K562 (cell line): ENCODE results near the gene MPV17L2. TPM values are rescaled to one million over a fixed set of nuclear protein-coding genes. Genes with fewer than 3 reads are reported as not detected.

Experiments
- ATAC-seq: fragments of 200-7000 bp; cut with Tn5 transposase; 3 replicates; pipeline ENCODE4 v1.9.1; 2020; ENCODE audit warnings: moderate library complexity
- BruUV-seq: library from RNA; stranded (reverse); fragments of 400-500 nt; replicated peaks from 2 replicates; lab custom pipeline; 2021; lab: Mats Ljungman, UMichigan
- CTCF ChIA-PET: fragments of 300-600 bp; formaldehyde crosslinking; extraction: SDS; loops from one replicate; lab custom pipeline; 2021; ENCODE audit warnings: low intra/inter-chr PET ratio; lab: Yijun Ruan, JAX
- POLR2A ChIA-PET: fragments of 300-600, 350-650 bp; sonication (Branson Sonifier 250); formaldehyde crosslinking; extraction: SDS; loops from one replicate; lab custom pipeline; 2021; ENCODE audit warnings: antibody characterized with exemption, inconsistent platforms; lab: Yijun Ruan, JAX
- DNase-seq, 4 experiments: peaks; one replicate each; pipeline versions ENCODE4 v3.0.0 to v3.0.0-alpha.2; 2011 to 2018; ENCODE audit warnings: low spot score in 3 of 4, mixed read lengths in 3 of 4; ENCODE audit errors: extremely low read depth in 1 of 4
- FAIRE-seq: peaks from 2 replicates; lab custom pipeline; 2011; peaks lifted over from hg19 to GRCh38; lab: Jason Lieb, UNC
- H2AFZ ChIP-seq: 2 replicates; pipeline ENCODE4 v1.6.0; 2011; ENCODE audit warnings: low read depth, low read length, control low read depth, inconsistent platforms
- H3K27ac ChIP-seq: fragments of 200-600 bp; 3 replicates; pipeline ENCODE4 v1.8.0; 2011; ENCODE audit warnings: low read depth, mild to moderate bottlenecking, control low read depth, inconsistent platforms, low read length, moderate library complexity, mixed read lengths; ENCODE audit errors: extremely low read depth
- H3K27me3 ChIP-seq, 2 experiments: fragments of 300-600 bp in 1 of 2; 2 replicates in 1 of 2; 3 replicates in 1 of 2; pipeline versions ENCODE4 v1.6.0 to v1.8.0; 2011; ENCODE audit warnings: inconsistent platforms in 2 of 2, low read length in 2 of 2, mild to moderate bottlenecking in 1 of 2, mixed read lengths in 1 of 2, moderate library complexity in 1 of 2; ENCODE audit not compliant: control insufficient read depth in 2 of 2, insufficient read depth in 2 of 2
- H3K36me3 ChIP-seq: fragments of 300-600 bp; 3 replicates; pipeline ENCODE4 v1.8.0; 2011; ENCODE audit warnings: mild to moderate bottlenecking, low read length, inconsistent platforms; ENCODE audit not compliant: control insufficient read depth, insufficient read depth
- H3K4me1 ChIP-seq, 2 experiments: fragments of 200-600 bp in 1 of 2; replicated peaks in 1 of 2; 2 replicates in 1 of 2; 3 replicates in 1 of 2; pipeline versions ENCODE4 v1.5.1 to v1.8.0; 2011; ENCODE audit warnings: inconsistent platforms in 2 of 2, low read length in 2 of 2, mild to moderate bottlenecking in 1 of 2, mixed read lengths in 1 of 2, moderate library complexity in 1 of 2; ENCODE audit not compliant: control insufficient read depth in 2 of 2, insufficient read depth in 2 of 2
- H3K4me2 ChIP-seq: 2 replicates; pipeline ENCODE4 v1.6.1; 2011; ENCODE audit warnings: low read length, control low read depth, inconsistent platforms, mixed read lengths; ENCODE audit not compliant: insufficient read depth
- H3K4me3 ChIP-seq: fragments of 200-600 bp; sonication (generic), shearing (Covaris generic); 2 replicates; pipeline ENCODE4 v1.5.1; 2016; ENCODE audit warnings: control low read depth, inconsistent platforms
- H3K79me2 ChIP-seq: fragments of 200-600 bp; 3 replicates; pipeline ENCODE4 v1.8.0; 2011; ENCODE audit warnings: low read length, inconsistent platforms; ENCODE audit not compliant: control insufficient read depth, insufficient read depth
- H3K9ac ChIP-seq, 2 experiments: 2 replicates each; pipeline versions ENCODE4 v1.6.0 to v1.6.1; 2011; ENCODE audit warnings: low read depth in 2 of 2, low read length in 2 of 2, control low read depth in 1 of 2, inconsistent platforms in 1 of 2, mild to moderate bottlenecking in 1 of 2, mixed read lengths in 1 of 2; ENCODE audit not compliant: insufficient read depth in 1 of 2
- H3K9me1 ChIP-seq: one replicate; pipeline ENCODE4 v1.6.0; 2011; ENCODE audit warnings: inconsistent platforms, mild to moderate bottlenecking, low read length, moderate library complexity; ENCODE audit not compliant: control insufficient read depth, insufficient read depth
- H3K9me3 ChIP-seq: replicated peaks from 2 replicates; pipeline ENCODE4 v1.5.1; 2011; ENCODE audit warnings: low read depth, low read length, inconsistent platforms; ENCODE audit not compliant: control insufficient read depth, insufficient read depth
- H4K20me1 ChIP-seq: replicated peaks from 2 replicates; pipeline ENCODE4 v1.6.1; 2011; ENCODE audit warnings: low read length, inconsistent platforms, mixed read lengths; ENCODE audit not compliant: control insufficient read depth, insufficient read depth
- BRF1 ChIP-seq: IDR thresholded peaks from 3 replicates; pipeline ENCODE4 v1.6.1; 2011; ENCODE audit warnings: borderline replicate concordance, mild to moderate bottlenecking; ENCODE audit not compliant: insufficient read length; ENCODE audit errors: extremely low read depth
- POLR2A ChIP-seq: fragments of 450-650 bp; conservative IDR thresholded peaks from 2 replicates; pipeline ENCODE4 v1.6.1; 2016
- RBBP5 ChIP-seq: fragments of 200-600 bp; sonication (generic); IDR thresholded peaks from 2 replicates; pipeline ENCODE4 v1.6.1; 2012; ENCODE audit warnings: borderline replicate concordance, mild to moderate bottlenecking, low read length, control low read depth, inconsistent platforms; ENCODE audit not compliant: insufficient read depth, poor library complexity, severe bottlenecking
- TEAD4 ChIP-seq, 2 experiments: sonication (generic) in 1 of 2; formaldehyde crosslinking in 1 of 2; IDR thresholded peaks; 2 replicates each; pipeline versions ENCODE4 v1.6.1 to v1.8.0; 2012 to 2022; ENCODE audit warnings: borderline replicate concordance in 1 of 2, inconsistent platforms in 1 of 2, low read length in 1 of 2, mild to moderate bottlenecking in 1 of 2, missing genetic modification reagents in 1 of 2
- ZNF699 ChIP-seq: fragments of 250-450 bp; sonication (Bioruptor Pico); IDR thresholded peaks from 2 replicates; pipeline ENCODE4 v1.8.0; 2021; ENCODE audit warnings: mild to moderate bottlenecking, moderate library complexity; ENCODE audit not compliant: insufficient replicate concordance
- WGBS: fragments of 100-300 bp; shearing (Covaris generic); methylation state at CpG from one replicate; pipeline ENCODE4 v1.1.6; 2016; ENCODE audit warnings: low coverage, mixed read lengths; ENCODE audit not compliant: insufficient coverage; ENCODE audit errors: missing lambda C conversion rate; 5-methylcytosine and 5-hydroxymethylcytosine counted together
- in situ Hi-C: fragments of 300-500 bp; cut with MboI; formaldehyde crosslinking; loops from 4 replicates; pipeline ENCODE4 v1.15.0; 2018; ENCODE audit warnings: inconsistent platforms, mixed read lengths
- intact Hi-C: fragments of 100-400 bp; cut with micrococcal nuclease; formaldehyde crosslinking; loops from 2 replicates; pipeline ENCODE4 v1.14.2; 2022
- polyA plus RNA-seq, 8 experiments: library from polyadenylated mRNA; depleted of rRNA in 4 of 8; stranded (reverse) in 5 of 8; unstranded in 3 of 8; fragments of >200 nt; fragmentation: Nextera tagmentation in 2 of 8; fragmentation: Illumina TruSeq in 1 of 8; extraction: Ambion mirVana in 2 of 8; extraction: Trizol in 1 of 8; gene quantifications; 2 replicates each; pipeline versions ENCODE4 v1.2.1 to v1.2.3, GENCODE V29; 2011 to 2014; ENCODE audit warnings: inconsistent platforms in 1 of 8, missing spikeins in 1 of 8
- total RNA-seq, 7 experiments: library from RNA; depleted of rRNA in 6 of 7; stranded (reverse); fragments of >200 nt in 6 of 7; fragmentation: Illumina TruSeq in 2 of 7; extraction: Trizol in 2 of 7; gene quantifications; 2 replicates each; pipeline versions ENCODE4 v1.2.1 to v1.2.3, GENCODE V29; 2011 to 2021; ENCODE audit warnings: low replicate concordance in 1 of 7
- TF ChIP-seq, protein P1 (sequence below): fragments of 250-450 bp; sonication (Bioruptor Pico); IDR thresholded peaks from 2 replicates; pipeline ENCODE4 v1.8.0; 2022; ENCODE audit warnings: moderate library complexity, mild to moderate bottlenecking, inconsistent platforms
- TF ChIP-seq, protein P2 (sequence below): fragments of 250-450 bp; sonication (Bioruptor Pico); IDR thresholded peaks from 2 replicates; pipeline ENCODE4 v1.5.0; 2020; ENCODE audit warnings: mild to moderate bottlenecking, borderline replicate concordance
- TF ChIP-seq, protein P3 (sequence below): fragments of 450-650 bp; IDR thresholded peaks from 2 replicates; pipeline ENCODE4 v1.6.1; 2016; ENCODE audit warnings: borderline replicate concordance
- TF ChIP-seq, protein P4 (sequence below): fragments of 250-450 bp; sonication (Bioruptor Pico); IDR thresholded peaks from 2 replicates; pipeline ENCODE4 v1.5.0; 2021; ENCODE audit warnings: mild to moderate bottlenecking, borderline replicate concordance
- TF ChIP-seq, protein P5 (sequence below), 2 experiments: IDR thresholded peaks; 2 replicates each; pipeline ENCODE4 v1.6.1; 2011; ENCODE audit warnings: borderline replicate concordance in 1 of 2, control low read depth in 1 of 2, low read depth in 1 of 2, low read length in 1 of 2, mild to moderate bottlenecking in 1 of 2, mixed read lengths in 1 of 2, moderate library complexity in 1 of 2; ENCODE audit not compliant: insufficient read depth in 1 of 2, insufficient read length in 1 of 2, poor library complexity in 1 of 2, severe bottlenecking in 1 of 2; ENCODE audit errors: extremely low read depth in 1 of 2

The MPV17L2 gene
- total and polyA plus RNA-seq, 9 of the 15 experiments (the other 6 are each of a cell fraction or from before 2014, with no cell fraction given) = 10.6 to 60.2 (median 28.5) TPM

DNA sequence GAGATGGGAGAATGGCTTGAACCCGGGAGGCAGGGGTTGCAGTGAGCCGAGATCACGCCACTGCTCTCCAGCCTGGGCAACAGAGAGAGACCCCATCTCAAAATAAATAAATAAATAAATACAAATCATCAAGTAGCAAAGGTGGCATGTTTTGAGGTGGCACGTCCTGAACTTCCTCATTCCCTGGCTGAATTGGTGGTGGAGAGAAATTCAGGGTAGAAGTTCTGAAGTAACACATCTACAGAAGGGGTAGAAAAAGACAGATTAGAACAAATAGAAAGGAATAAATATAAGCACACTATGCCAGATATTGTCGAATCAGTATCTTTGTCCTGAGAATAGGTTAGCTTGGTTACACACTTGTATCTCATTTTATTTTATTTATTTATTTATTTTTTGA is 13.1 kb upstream of the MPV17L2 start:
- ATAC-seq = no peak
- ChIA-PET CTCF (no interaction called here), POLR2A (interaction anchor here (0.5 to 0.9 kb wide), 2 partner anchors 13 to 45 kb away, joined by 3 read pairs; partner anchors contain the start of gene MPV17L2)
- H3K9ac ChIP-seq = no peak overlapping the region
- H4K20me1 ChIP-seq = no peaks in the 10 kb centered on the region
- H3K27me3 ChIP-seq = no peaks in the 10 kb centered on the region
- H2AFZ ChIP-seq = no peak overlapping the region
- no peak overlapping the region for H3K4me2 ChIP-seq
- WGBS = 92% methylated on average over 5 of the region's 5 CpGs
- peaks cover 34% of the 10 kb centered on the region; the same call in 2 of the 3 replicates for H3K36me3 ChIP-seq
- H3K79me2 ChIP-seq = peaks cover 7% of the 10 kb centered on the region
- in situ Hi-C loops (no loop called here), intact Hi-C loops (no loop called here)
- peaks cover 6 to 7% of the 10 kb centered on the region in 2 experiments for H3K4me1 ChIP-seq
- no peaks in the 10 kb centered on the region for H3K9me1 ChIP-seq
- no peak for FAIRE-seq
- no peak for DNase-seq
- no peak overlapping the region for H3K27ac ChIP-seq
- H3K4me3 ChIP-seq = no peak overlapping the region
- no peaks in the 10 kb centered on the region for H3K9me3 ChIP-seq
- BruUV-seq = no TSS peak
- TF ChIP-seq ZNF699 (no peak), RBBP5 (no peak), TEAD4 (IDR thresholded peaks at IDR 0.05; ENCODE audit: low read length) (no peak), TEAD4 (CRISPR knock-in tag; IDR thresholded peaks at IDR 0.05; ENCODE audit: borderline replicate concordance) (no peak), POLR2A (no peak), BRF1 (no peak)
- TF ChIP-seq, protein P1, sequence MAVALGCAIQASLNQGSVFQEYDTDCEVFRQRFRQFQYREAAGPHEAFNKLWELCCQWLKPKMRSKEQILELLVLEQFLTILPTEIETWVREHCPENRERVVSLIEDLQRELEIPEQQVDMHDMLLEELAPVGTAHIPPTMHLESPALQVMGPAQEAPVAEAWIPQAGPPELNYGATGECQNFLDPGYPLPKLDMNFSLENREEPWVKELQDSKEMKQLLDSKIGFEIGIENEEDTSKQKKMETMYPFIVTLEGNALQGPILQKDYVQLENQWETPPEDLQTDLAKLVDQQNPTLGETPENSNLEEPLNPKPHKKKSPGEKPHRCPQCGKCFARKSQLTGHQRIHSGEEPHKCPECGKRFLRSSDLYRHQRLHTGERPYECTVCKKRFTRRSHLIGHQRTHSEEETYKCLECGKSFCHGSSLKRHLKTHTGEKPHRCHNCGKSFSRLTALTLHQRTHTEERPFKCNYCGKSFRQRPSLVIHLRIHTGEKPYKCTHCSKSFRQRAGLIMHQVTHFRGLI (CRISPR knock-in tag) = no peak
- TF ChIP-seq, protein P2, sequence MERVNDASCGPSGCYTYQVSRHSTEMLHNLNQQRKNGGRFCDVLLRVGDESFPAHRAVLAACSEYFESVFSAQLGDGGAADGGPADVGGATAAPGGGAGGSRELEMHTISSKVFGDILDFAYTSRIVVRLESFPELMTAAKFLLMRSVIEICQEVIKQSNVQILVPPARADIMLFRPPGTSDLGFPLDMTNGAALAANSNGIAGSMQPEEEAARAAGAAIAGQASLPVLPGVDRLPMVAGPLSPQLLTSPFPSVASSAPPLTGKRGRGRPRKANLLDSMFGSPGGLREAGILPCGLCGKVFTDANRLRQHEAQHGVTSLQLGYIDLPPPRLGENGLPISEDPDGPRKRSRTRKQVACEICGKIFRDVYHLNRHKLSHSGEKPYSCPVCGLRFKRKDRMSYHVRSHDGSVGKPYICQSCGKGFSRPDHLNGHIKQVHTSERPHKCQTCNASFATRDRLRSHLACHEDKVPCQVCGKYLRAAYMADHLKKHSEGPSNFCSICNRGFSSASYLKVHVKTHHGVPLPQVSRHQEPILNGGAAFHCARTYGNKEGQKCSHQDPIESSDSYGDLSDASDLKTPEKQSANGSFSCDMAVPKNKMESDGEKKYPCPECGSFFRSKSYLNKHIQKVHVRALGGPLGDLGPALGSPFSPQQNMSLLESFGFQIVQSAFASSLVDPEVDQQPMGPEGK (CRISPR knock-in tag) = no peak
- TF ChIP-seq, protein P3, sequence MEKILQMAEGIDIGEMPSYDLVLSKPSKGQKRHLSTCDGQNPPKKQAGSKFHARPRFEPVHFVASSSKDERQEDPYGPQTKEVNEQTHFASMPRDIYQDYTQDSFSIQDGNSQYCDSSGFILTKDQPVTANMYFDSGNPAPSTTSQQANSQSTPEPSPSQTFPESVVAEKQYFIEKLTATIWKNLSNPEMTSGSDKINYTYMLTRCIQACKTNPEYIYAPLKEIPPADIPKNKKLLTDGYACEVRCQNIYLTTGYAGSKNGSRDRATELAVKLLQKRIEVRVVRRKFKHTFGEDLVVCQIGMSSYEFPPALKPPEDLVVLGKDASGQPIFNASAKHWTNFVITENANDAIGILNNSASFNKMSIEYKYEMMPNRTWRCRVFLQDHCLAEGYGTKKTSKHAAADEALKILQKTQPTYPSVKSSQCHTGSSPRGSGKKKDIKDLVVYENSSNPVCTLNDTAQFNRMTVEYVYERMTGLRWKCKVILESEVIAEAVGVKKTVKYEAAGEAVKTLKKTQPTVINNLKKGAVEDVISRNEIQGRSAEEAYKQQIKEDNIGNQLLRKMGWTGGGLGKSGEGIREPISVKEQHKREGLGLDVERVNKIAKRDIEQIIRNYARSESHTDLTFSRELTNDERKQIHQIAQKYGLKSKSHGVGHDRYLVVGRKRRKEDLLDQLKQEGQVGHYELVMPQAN = no peak
- TF ChIP-seq, protein P4, sequence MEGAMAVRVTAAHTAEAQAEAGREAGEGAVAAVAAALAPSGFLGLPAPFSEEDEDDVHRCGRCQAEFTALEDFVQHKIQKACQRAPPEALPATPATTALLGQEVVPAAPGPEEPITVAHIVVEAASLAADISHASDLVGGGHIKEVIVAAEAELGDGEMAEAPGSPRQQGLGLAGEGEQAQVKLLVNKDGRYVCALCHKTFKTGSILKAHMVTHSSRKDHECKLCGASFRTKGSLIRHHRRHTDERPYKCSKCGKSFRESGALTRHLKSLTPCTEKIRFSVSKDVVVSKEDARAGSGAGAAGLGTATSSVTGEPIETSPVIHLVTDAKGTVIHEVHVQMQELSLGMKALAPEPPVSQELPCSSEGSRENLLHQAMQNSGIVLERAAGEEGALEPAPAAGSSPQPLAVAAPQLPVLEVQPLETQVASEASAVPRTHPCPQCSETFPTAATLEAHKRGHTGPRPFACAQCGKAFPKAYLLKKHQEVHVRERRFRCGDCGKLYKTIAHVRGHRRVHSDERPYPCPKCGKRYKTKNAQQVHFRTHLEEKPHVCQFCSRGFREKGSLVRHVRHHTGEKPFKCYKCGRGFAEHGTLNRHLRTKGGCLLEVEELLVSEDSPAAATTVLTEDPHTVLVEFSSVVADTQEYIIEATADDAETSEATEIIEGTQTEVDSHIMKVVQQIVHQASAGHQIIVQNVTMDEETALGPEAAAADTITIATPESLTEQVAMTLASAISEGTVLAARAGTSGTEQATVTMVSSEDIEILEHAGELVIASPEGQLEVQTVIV = no peak
- TF ChIP-seq, protein P5, sequence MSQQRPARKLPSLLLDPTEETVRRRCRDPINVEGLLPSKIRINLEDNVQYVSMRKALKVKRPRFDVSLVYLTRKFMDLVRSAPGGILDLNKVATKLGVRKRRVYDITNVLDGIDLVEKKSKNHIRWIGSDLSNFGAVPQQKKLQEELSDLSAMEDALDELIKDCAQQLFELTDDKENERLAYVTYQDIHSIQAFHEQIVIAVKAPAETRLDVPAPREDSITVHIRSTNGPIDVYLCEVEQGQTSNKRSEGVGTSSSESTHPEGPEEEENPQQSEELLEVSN (IDR thresholded peaks at IDR 0.05; ENCODE audit: borderline replicate concordance in 1 of 2, extremely low read depth in 1 of 2, insufficient read depth in 1 of 2, insufficient read length in 1 of 2, low read depth in 1 of 2, low read length in 1 of 2, poor library complexity in 1 of 2, severe bottlenecking in 1 of 2) = no peak
